22Rv1 (cell line): Measurements from ENCODE around the gene PDE4B.

ENCODE experiments used
- CTCF ChIP-seq: fragments of 450-650 bp; IDR thresholded peaks from 2 replicates; pipeline ENCODE4 v1.5.1; 2017; ENCODE audit warnings: mild to moderate bottlenecking
- ZFX ChIP-seq: fragments of 450-650 bp; IDR thresholded peaks from 2 replicates; pipeline ENCODE4 v1.6.1; 2017; ENCODE audit warnings: antibody characterized with exemption, borderline replicate concordance

- TF ChIP-seq CTCF = no peak
- no peak for TF ChIP-seq ZFX
These were observed 347.4 kb downstream of the PDE4B start for GRCh38 chr1:66140072-66140471.
